ENCODE measurements around the gene DNAAF8.
"Not testable (repeated sequence)": the region's sequence is repeated elsewhere in the genome, so short reads cannot be mapped to it uniquely, and the experiment has no call there.

Gene DNAAF8

DNA sequence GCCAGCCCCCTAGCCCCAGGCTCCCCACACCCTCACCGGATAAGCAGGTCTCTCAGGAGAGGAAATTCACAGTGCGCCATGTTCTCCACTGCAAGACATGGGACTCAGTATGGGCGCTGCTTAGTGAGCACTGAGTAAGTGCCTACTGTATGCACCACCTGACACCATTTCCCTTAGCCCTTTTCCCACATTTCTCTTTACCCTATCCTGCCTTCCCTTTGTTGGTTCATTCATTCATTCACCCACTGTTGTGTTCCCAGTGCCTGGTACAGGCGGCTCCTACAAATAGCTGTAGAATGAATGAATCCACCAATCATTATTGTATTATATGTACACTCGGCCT lies 43.7 kb downstream of the DNAAF8 start:
- in situ Hi-C loops (cut with MboI; ENCODE audit: low sequenced_read_pairs): no loop called here

DNA sequence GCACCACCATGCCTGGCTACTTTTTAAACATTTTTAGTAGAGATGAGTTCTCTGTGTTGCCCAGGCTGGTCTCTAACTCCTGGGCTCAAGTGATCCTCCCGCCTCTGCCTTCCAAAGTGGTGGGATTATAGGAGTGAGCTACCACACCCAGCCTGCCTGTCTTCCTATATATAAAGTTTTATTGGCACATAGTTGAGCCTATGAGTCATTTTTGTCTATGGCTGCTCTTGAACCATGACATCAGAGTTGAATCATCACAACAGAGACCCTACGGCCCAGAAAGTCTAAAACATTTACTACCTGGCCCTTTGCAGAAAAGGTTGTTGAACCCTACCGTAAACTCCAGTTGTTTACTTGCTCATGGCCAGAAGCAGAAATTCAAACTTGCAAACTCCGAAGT lies 45.9 kb downstream of the DNAAF8 start:
- in situ Hi-C loops (cut with MboI; ENCODE audit: low sequenced_read_pairs): no loop called here

DNA sequence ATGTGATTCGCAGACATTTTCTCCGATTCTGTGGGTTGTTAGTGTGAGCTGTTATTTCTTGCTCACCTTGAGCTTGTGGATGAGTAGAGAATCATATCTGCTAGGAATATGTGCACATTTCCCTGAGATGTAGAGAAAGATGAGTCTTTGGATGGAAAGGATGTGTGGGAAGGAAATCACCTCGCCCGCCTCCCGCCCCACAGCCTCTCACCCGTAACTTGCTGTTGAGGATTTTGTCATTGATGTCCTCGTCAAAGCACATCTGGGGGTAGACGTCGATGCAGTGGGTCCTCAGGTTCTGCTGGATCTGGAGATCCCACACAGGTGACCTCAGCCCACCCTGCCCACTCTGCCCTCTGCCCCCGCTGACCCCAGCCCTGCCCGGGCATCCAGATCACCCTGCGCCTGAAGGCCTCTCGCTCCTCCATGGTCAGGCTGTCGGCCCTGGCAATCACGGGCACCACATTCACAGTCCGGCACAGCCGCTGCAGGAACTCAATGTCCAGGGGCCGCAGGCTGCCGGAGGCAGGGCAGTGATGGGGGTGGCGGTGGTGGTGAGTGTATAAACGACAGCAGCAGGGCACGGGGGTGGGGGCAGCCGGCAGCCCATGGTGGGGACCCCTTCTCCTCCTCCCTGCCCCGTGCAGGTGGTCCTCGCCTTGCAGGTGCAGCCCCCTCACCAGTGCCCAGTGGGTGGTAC lies 49.1 kb downstream of the DNAAF8 start:
- in situ Hi-C loops (cut with MboI; ENCODE audit: low sequenced_read_pairs): no loop called here

DNA sequence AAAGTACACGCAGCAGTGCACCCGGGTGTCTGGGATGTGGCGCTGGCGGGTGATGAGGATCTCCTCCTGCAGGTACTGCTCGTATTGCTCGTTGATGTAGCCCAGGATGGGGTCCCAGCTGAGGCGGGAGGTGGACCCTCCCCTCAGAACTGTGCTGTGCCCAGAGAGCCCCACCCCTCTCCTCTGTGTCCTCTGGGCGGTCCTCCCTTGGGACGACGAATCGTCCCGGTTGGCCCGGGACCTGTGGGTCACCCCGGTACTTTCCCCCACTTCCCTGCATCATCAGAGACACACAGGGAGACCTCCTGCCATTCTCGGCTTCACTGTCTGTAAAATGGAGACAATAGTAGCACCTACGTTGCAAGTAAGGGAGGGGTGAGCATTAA lies 49.6 kb downstream of the DNAAF8 start:
- in situ Hi-C loops (cut with MboI; ENCODE audit: low sequenced_read_pairs): no loop called here

DNA sequence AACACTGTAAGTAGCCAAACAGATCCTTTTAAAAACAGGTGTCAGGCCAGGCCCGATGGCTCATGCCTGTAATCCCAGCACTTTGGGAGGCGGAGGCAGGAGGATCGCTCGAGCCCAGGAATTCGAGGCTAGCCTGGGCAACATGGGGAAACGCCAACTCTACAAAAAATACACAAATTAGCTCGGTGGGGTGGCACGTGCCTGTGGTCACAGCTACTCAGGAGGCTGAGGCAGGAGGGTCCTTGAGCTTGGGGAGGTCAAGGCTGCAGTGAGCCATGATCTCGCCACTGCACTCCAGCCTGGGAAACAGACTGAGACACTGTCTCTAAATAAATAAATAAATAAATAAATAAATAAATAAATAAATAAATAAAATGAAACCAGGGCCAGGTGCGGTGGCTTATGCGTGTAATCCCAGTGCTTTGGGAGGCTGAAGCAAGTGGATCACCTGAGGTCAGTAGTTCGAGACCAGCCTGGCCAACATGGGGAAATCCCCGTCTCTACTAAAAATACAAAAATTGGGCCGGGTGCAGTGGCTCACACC lies 50.2 kb downstream of the DNAAF8 start:
- in situ Hi-C loops (cut with MboI; ENCODE audit: low sequenced_read_pairs): not testable (repeated sequence)

- in situ Hi-C loops (cut with MboI; ENCODE audit: low sequenced_read_pairs): no loop called here
Measured at GRCh38 chr16:4785758-4786433, 51.6 kb downstream of the DNAAF8 start.

DNA sequence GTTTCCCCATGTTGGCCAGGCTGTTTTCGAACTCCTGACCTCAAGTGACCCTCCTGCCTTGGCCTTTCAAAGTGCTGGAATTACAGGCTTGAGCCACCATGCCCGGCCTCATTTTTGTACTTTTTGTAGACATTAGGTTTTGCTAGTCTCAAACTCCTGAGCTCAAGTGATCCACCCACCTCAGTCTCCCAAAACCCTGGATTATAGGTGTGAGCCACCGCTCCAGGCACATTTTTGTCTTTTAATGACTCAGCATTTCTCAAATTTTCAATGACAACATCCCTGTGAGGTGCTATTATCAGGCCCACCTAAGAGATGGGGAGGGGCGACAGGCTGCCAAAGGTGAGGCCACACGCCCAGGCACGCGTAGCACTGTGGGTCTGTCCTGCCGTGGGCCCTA lies 52.7 kb downstream of the DNAAF8 start:
- in situ Hi-C loops (cut with MboI; ENCODE audit: low sequenced_read_pairs): no loop called here

- in situ Hi-C loops (cut with MboI; ENCODE audit: low sequenced_read_pairs): no loop called here
Measured at GRCh38 chr16:4787627-4788482, 53.5 kb downstream of the DNAAF8 start, which contains the start of gene SEPTIN12. TSS of gene SEPTIN12 (minus strand) at chr16:4788345. CDS start at chr16:4787645, 700 bp downstream.

DNA sequence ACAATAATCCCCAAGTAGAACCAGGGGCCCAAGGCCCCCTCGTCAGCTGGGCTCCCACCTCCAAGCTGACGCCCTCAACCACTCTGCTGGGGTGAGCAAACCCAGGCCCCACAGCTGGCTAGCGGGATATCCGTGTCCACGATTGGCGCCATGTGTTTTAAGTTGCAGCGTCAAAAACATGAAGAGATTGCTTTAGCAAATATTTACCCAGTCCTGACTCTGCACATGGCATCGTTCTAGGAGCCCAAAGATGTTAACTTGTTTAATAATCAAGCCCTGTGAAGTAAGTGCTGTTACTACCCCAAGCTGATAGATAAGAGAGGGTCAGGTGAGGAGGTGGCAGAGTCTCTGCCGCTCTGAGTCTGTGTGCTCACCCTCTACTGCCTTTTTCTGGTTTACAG lies 54.2 kb downstream of the DNAAF8 start:
- in situ Hi-C loops (cut with MboI; ENCODE audit: low sequenced_read_pairs): no loop called here

DNA sequence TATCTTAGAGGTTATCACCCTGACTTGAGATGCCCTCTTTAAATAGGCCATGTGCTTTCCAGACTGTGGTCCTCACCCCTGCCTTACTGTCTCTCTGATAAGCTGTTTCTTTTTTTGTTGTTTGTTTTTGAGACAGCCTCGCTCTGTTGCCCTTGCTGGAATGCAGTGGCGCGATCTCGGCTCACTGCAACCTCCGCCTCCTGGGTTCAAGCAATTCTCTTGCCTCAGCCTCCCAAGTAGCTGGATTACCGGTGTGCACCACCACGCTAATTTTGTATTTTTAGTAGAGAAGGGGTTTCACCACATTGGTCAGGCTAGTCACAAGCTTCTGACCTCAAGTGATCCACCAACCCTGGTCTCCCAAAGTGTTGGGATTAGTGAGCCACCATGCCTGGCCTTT lies 54.6 kb downstream of the DNAAF8 start:
- in situ Hi-C loops (cut with MboI; ENCODE audit: low sequenced_read_pairs): no loop called here

DNA sequence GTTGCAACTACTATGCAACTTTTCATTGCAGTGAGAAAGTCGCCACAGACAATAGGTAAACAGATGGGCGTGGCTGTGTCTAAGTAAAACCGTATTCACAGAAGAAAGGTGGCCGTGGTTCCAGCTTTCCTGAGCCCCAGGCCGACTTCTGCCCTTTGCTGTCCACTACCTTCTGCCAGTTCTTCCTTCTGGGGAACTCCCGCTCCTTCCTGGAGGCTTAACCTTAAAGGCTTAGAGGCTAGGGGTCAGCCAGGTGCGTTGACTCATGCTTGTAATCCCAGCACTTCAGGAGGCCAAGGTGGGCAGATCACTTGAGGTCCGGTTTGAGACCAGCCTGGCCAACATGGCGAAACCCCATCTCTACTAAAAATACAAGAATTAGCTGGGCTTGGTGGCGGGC lies 55.9 kb downstream of the DNAAF8 start:
- in situ Hi-C loops (cut with MboI; ENCODE audit: low sequenced_read_pairs): no loop called here

DNA sequence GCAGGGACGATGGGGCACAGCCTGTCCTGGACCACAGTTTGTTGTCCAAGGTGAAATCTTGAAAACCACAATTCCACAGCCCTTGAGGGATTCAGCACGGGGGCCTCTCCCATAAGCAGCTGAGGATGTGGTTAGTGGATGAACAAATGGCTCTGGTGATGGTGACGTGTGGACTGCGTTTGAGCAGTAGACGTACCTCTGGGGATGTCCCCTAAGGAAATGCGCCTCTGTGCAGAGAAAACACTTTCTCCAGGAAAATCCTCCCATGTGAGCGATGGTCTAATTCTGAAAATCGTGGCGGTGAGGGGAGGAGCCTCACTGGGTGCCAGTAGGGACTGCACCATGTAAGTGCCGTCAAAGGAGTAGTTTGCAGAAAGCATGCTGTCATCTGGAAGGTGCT lies 56.5 kb downstream of the DNAAF8 start:
- in situ Hi-C loops (cut with MboI; ENCODE audit: low sequenced_read_pairs): no loop called here

DNA sequence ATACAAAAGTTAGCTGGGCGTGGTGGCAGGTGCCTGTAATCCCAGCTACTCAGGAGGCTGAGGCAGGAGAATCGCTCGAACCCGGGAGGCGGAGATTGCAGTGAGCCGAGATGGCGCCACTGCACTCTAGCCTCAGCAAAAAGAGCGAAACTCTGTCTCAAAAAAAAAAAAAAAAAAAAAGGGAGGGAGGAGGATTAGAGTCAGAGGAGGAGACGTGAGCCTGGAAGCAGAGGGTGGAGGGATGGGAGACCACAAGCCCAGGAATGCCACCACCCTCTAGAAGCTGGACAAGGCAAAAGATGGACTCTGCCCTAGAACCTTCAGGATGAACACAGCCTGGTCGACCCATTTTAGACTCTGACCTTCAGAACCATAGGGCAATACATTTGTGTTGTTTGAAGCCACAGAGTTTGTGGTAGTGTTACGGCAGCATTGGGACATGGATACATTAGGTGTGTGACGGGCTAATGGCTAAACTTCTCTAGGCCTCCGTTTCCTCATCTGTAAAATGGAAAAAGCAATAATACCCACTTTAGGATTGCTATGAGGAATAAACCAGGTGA lies 58.7 kb downstream of the DNAAF8 start:
- in situ Hi-C loops (cut with MboI; ENCODE audit: low sequenced_read_pairs): no loop called here

DNA sequence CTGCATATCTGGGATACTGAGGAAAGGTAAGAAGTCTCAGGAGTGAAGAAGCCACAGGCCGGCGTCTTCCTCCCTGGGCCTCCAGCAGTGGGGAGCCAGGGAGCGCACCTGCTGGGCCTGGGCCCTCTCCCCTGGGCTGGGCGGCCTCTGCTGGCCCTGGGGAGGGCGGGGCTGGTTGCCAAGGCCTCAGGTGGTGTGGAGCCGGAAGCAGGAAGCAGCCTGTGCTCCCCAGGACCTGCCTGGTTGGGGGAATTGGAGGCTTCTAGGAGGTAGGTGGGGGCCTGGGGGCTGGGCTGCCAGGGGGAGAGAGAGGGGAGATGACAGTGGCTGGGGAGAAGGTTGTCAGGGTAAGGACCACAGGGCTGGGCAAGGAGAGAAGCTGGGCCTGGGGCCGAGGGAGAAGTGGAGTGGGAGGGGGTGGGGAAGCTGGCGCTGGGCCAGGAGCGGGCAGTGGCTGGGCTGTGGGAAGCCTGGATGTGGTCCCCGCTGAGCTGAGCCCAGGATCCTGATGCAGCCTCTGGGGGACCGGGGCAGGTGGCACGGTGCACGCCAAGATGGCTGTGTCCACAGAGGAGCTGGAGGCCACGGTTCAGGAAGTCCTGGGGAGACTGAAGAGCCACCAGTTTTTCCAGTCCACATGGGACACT lies 61.0 kb downstream of the DNAAF8 start, which contains the start of gene SMIM22:
Gene SMIM22 (plus strand): TSS at position 189 of the 647 bp plus-strand sequence. CDS start 366 bp downstream, at position 555.
- in situ Hi-C loops (cut with MboI; ENCODE audit: low sequenced_read_pairs): no loop called here

DNA sequence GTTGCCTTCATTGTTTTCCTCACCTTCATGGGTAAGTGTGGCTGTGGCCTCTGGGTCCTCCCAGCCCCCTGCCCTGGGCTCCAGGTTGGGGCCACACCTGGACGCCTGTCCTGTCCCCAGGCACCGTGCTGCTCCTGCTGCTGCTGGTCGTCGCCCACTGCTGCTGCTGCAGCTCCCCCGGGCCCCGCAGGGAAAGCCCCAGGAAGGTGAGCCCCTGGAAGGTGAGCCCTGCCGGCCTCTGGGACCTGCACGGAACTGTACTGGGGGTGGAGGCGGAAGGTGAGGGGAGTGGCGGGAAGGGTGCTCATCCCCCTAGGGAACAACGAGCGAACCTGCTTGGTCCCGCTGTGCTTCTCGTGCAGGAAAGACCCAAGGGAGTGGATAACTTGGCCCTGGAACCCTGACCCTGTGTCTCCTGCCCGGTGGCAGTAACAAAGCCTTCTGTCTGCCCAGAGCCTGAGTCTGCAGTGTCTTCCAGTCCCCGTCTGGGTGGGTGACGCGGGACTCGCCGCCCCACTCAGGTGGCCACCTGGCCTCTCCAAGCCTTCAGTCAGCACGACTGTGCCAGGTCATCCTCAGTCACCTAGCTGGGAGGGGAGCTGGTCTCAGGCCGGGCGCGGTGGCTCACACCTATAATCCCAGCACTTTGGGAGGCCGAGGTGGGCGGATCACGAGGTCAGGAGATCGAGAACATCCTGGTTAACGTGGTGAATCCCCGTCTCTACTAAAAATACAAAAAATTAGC lies 61.7 kb downstream of the DNAAF8 start:
- in situ Hi-C loops (cut with MboI; ENCODE audit: low sequenced_read_pairs): no loop called here

GRCh38 chr16:4796982-4797804 lies 62.9 kb downstream of the DNAAF8 start:
- in situ Hi-C loops (cut with MboI; ENCODE audit: low sequenced_read_pairs): no loop called here

DNA sequence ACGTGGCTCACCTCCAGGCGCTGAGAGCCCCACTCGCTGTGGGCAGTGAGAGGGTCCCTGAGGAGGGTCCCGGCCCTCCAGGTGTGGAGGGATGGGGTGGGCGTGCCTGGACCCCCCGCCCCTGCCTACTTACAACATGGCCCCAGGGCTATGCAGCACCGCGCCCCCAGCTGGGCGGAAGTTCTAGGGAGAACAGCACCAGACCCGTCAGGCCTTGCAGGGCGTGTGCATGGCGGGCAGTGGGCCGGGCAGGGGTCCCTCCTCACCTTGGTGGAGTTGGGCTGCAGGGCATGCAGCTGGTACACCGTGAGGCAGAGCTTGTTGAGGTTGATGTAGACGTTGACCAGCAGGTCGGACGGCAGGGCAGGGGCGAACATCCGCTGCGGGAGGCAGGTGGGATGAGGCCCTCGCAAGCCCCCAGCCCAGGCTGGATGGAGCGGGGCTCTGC lies 63.5 kb downstream of the DNAAF8 start:
- in situ Hi-C loops (cut with MboI; ENCODE audit: low sequenced_read_pairs): no loop called here

GRCh38 chr16:4798456-4798855 lies 64.1 kb downstream of the DNAAF8 start:
- in situ Hi-C loops (cut with MboI; ENCODE audit: low sequenced_read_pairs): no loop called here

Data from hTERT RPE-1 (cell line).